Stomach (tissue), 4 donors: ENCODE results near the gene ITPRID1.

Experiments used
- CTCF ChIP-seq, 7 experiments: fragments of 450-650 bp in 4 of 7; fragments of 200-600 bp in 3 of 7; sonication (generic) in 3 of 7; IDR thresholded peaks; one replicate each; pipeline ENCODE4 v1.5.1; 2016 to 2019; ENCODE audit warnings: antibody characterized with exemption in 7 of 7, control low read depth in 2 of 7, mild to moderate bottlenecking in 1 of 7
- POLR2A ChIP-seq, 4 donors: fragments of 450-650 bp; IDR thresholded peaks; one replicate each; pipeline ENCODE4 v1.6.1; 2016; ENCODE audit warnings: antibody characterized with exemption in 4 of 4, control low read depth in 2 of 4, mild to moderate bottlenecking in 1 of 4, moderate library complexity in 1 of 4

GRCh38 chr7:31516680-31517502 lies 3.0 kb downstream of the ITPRID1 start:
- TF ChIP-seq POLR2A (IDR thresholded peaks at IDR 0.05), result no peak
- TF ChIP-seq CTCF (IDR thresholded peaks at IDR 0.05), result no peak
